ENCODE measurements around the gene VPS13D. TPM values are rescaled to one million over a fixed set of nuclear protein-coding genes. Genes with fewer than 3 reads are reported as not detected.

VPS13D gene
- total RNA-seq, 1 donor from 2014 or later, result 13.8 TPM

GRCh38 chr1:12271033-12271432 is 41.2 kb downstream of the VPS13D start:
- H3K4me3 ChIP-seq (ENCODE audit: low read depth, low read length), result no peak overlapping the region
- TF ChIP-seq CTCF (conservative IDR thresholded peaks at IDR 0.05; ENCODE audit: low read depth, low read length), result no peak
- no peak for DNase-seq (ENCODE audit: low read depth)

- no peak for TF ChIP-seq CTCF (conservative IDR thresholded peaks at IDR 0.05; ENCODE audit: low read depth, low read length)
- no peak overlapping the region for H3K4me3 ChIP-seq (ENCODE audit: low read depth, low read length)
- no peak for DNase-seq (ENCODE audit: low read depth)
These were observed 42.9 kb downstream of the VPS13D start for GRCh38 chr1:12272770-12273169.

- peak; percentile 77 for TF ChIP-seq CTCF (conservative IDR thresholded peaks at IDR 0.05; ENCODE audit: low read depth, low read length)
- no peak for DNase-seq (ENCODE audit: low read depth)
- no peak overlapping the region for H3K4me3 ChIP-seq (ENCODE audit: low read depth, low read length)
These were observed 45.5 kb downstream of the VPS13D start for GRCh38 chr1:12275370-12275769.

GRCh38 chr1:12276225-12276624 is 46.4 kb downstream of the VPS13D start:
- H3K4me3 ChIP-seq (ENCODE audit: low read depth, low read length), result no peak overlapping the region
- DNase-seq (ENCODE audit: low read depth), result no peak
- TF ChIP-seq CTCF (conservative IDR thresholded peaks at IDR 0.05; ENCODE audit: low read depth, low read length), result peak; percentile 24

GRCh38 chr1:12279003-12279402 is 49.2 kb downstream of the VPS13D start:
- TF ChIP-seq CTCF (conservative IDR thresholded peaks at IDR 0.05; ENCODE audit: low read depth, low read length), result no peak
- H3K4me3 ChIP-seq (ENCODE audit: low read depth, low read length), result no peak overlapping the region
- no peak for DNase-seq (ENCODE audit: low read depth)

GRCh38 chr1:12279728-12280464 is 50.1 kb downstream of the VPS13D start:
- no peak for TF ChIP-seq CTCF (conservative IDR thresholded peaks at IDR 0.05; ENCODE audit: low read depth, low read length)
- no peak for DNase-seq (ENCODE audit: low read depth)

GRCh38 chr1:12282142-12282541 is 52.3 kb downstream of the VPS13D start:
- H3K4me3 ChIP-seq (ENCODE audit: low read depth, low read length), result no peak overlapping the region
- no peak for DNase-seq (ENCODE audit: low read depth)
- TF ChIP-seq CTCF (conservative IDR thresholded peaks at IDR 0.05; ENCODE audit: low read depth, low read length), result no peak

More at GRCh38 chr1:12279728-12280464, 50.1 kb downstream of the VPS13D start:
- H3K4me3 ChIP-seq (ENCODE audit: low read depth, low read length), result no peak overlapping the region
